HG03342 (cell line): Measurements from ENCODE around the gene SLC19A1.
"Not testable (repeated sequence)": the region's sequence is repeated elsewhere in the genome, so short reads cannot be mapped to it uniquely, and the experiment has no call there.

ENCODE experiments used
- ATAC-seq: cut with Tn5 transposase; IDR thresholded peaks from one replicate; pipeline ENCODE4 v1.9.1; 2021; ENCODE audit warnings: mild to moderate bottlenecking, moderate library complexity; ENCODE audit not compliant: unreplicated experiment

Gene SLC19A1

DNA sequence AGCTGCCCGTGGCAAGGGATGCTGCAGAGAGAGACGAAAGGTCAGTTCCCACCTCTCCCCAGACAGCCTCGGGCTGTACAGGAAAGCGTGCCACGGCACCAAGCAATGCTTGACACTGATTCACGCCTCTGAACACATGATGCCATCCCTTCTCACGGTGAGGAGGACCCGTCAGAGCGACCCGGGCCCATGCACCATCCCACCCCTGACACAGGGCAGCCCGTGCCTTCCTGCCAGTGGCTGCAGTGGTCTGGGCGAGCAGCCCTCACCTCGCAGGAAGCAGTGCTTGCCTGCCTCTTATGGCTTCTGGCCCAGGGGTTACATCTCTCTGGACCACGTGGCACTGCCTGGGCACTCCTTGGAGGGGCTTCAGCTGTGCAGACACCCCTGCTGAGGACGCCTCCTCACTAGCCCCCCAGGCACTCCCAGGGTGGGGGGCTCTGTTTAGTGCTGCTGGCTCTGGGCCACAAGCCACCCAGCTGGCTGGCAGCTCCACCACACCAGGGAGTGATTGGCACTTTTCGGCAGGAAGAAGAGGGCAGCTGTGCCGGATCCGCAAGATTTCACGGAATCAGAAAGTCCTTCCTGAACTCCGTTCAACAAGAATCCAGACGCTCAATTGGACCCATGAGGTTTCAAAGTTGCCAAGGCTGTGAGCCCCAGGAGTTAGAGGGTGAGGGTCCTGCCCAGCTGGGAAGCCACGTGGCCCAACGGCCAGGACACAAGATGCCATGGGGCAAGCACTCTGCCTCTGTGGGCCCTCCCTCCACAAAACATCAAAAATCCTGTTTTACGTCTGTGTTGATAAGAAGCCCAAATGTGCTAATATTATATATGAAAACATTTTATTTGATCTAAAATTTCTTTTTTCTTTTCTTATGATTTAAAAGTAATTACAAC, 34.8 kb upstream of the SLC19A1 start:
- no peak for ATAC-seq

DNA sequence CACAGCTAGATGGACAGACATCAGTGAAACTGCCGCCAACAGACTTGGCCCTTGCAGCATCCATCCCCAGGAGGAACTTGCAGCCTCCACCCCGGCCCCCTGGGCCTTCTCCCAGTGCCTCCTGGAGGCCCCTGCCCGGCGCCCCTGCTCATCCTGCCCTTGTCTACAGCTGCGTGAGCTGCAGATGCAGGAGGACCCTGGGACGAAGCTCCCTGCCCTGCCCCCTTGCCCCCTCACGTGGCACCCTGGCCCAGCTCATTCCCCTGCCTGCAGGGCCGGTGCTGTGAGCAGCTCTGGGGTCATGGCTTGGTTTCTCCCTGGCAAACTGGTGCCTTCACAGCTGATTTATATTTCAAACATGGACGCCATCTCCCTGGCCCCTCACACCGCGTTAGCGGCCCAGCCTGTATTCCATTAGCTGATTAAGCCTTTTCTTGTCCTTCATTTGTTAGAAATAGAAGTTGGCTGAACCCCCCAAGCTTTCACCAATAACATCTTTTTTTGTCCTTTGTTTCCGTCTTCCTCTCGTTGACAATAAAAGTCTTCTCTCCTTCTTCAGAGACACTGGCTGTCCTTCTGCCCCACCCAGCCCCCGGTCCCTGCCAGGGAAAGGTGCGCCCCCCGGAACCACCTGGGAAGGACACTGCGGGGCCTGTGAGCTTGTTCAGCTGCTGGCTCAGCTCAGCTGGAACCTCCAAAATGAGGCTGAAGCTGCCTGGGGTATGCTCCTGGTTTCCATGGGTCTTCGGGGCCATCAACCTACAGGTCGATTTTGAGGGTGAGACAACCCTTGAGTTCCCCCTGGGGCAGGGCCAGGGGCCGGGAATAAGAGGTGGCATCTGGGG, 34.0 kb upstream of the SLC19A1 start:
- no peak for ATAC-seq

- ATAC-seq = no peak
Observed at GRCh38 chr21:45575304-45575992, 33.2 kb upstream of the SLC19A1 start.

GRCh38 chr21:45574691-45575090, 32.5 kb upstream of the SLC19A1 start:
- ATAC-seq = no peak

GRCh38 chr21:45574081-45574501, 31.9 kb upstream of the SLC19A1 start:
- no peak for ATAC-seq

DNA sequence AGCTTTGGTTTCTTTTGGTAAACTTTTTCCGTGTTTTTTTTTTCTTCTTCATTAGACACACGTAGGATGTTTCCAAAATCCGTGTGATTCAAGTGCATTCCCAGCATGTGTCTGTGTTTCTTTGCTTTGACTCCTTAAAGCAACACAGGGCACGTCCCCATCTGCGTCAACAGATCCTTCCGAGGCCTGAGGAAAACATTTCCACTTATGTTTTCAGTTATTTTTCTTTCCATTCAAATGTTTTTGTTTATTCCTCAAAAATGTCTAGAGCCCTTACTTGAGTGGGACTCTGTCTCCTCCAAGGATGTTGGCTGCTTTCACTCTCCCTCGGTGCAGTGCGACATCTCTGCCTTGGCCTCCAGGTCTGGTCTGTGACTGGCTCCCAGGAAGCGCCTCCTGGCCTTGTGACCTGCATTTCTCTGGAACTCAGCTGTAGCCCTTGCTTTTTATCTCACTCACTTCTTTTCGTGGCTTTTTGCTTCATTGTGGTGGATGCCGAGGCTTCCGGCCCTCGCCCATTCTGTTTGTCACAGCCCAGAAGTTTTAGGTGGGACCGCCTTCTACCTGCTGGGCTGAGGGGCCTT, 31.3 kb upstream of the SLC19A1 start:
- no peak for ATAC-seq

DNA sequence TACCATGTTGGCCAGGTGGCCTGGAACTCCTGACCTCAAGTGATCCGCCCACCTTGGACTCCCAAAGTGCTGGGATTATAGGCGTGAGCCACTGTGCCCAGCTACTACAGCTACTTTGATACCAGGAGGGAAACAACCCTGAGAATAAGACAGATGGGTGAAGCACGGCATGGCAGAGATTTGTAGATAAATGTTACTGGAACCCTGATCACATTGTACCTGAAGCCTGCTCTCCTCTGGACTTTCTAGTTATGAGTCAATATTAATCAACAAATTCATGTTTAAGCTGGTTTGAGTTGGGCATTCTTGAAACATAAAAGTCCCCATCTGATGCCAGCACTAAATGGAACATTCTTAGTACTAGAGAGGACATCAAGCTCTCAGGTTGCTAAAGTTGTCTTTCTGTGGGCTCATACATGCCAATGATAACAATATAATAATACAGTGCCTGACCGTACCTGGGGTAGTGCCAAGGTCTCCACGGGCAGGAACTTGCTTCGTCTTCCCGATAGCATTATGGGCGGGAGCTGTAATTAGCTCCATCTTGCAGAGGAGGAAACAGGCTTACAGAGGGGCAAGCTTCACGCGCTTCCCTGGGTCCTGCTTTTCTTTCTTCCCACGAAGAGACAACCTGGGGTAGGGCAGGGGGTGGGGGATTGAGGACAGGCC, 30.7 kb upstream of the SLC19A1 start:
- ATAC-seq = no peak

- no peak for ATAC-seq
Observed at GRCh38 chr21:45572231-45572630, 30.0 kb upstream of the SLC19A1 start.

DNA sequence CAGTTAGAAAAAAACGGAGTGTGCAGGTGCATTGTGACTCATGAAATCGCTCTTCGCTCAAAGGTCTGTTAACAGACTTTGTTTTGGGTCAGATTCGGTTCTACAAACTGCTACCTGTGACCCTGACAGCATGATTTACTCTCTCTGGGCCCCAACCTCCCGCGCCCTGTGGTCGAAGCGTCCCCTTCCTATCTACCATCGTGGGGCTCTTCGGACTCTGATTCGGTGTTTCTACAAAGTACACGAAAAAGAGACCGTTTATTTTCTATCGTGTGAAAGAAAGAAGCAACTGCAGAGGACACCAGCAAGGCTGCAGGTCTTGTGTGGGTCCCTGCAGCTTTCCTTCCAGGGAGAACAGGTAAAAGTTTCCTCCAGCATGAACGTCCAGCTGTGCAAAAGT, 29.4 kb upstream of the SLC19A1 start:
- ATAC-seq = no peak

DNA sequence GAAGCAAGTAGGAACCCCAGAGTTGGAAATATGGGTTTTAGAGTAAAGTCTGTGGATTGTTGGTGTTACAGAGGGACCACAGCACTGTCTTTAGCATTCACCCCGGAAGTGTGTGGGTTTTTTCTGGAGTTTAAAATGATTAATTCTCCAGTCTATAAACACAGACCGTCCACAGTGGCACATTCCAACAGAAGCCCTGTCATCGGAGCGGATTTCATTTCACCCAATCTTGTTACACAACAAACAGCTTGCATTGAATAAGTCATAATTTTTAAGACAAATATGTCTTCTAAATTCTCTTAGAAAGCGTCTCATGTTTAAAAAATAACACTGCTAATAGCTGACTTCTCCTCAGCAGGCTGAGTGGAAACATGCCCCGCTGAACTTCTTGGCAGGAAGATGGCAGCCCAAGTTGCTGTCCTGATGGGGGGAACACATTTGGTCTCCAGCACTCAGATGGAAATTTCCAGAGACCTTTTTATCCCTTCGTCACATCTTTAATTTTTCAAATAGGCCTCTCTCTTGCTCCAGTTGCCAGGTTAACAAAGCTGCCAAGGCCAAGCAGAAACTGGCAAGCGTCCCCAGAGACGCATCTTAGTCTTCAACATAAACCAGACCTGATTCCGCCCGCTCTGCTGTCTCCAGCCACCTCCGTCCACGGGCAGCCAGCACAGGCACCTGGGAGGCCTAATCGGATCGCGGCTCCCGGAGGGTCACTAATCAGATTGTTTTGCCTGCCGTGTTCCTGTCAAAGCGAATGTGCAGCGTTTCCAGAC, 28.8 kb upstream of the SLC19A1 start:
- ATAC-seq = no peak

- no peak for ATAC-seq
Observed at GRCh38 chr21:45570071-45570470, 27.8 kb upstream of the SLC19A1 start.

DNA sequence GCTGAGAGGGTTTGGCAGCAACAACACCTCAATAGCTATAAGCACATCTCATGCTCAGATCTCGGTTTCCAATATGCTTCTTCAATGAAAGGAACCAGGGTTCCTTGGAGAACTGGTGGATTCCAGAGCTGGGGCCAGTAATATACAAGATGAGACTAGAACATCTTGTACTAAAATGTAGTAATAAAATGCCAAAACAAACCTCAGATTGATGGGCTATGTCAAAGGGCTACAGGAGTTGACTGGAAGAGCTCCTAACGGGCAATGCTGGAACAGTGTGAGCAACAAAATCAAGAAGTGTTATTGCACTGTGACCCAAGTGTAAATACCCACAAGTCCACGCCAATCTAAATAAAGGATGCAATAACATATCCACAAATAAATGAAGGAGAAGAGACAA, 26.1 kb upstream of the SLC19A1 start:
- ATAC-seq = no peak

- not testable (repeated sequence) for ATAC-seq
Observed at GRCh38 chr21:45564137-45564536, 21.9 kb upstream of the SLC19A1 start.

DNA sequence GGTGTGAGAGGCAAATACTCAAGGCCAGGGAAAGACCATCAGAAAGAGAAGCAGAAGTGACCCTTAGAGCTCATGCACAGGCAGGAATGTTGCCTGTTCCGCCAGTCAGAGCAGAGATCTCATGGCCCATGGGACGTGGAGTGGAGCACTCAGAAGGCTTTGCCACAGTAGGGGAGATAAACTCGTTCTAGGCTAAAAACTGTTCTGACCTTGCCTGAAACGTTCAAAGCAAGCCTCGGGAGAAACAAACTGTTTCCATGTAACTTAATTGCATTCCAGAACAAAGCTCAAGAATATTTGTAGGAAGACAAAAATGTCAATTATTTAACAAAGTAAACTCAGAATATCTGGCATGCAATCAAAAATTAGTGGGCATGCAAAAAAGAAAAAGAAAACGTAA, 20.7 kb upstream of the SLC19A1 start:
- ATAC-seq = no peak

DNA sequence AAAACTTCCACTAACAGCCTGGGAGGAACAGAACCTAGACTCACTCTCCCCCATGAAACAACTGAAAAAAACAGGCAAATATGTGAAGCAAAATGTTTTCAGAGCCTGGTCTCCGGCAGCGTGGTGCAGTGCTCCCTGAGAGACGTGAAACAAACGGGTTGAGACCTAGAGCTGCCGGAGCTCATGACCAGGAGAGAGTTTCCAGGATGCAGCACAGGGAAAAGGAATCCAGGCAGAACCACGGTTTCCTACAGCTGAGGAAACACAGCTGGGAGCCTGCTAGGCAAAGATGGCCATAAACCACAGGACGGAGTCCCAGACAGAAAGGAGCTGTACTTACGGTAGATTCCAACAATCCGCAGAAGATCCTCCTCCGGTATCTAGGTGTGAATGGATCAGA, 20.2 kb upstream of the SLC19A1 start:
- ATAC-seq = no peak

GRCh38 chr21:45561241-45561640, 19.0 kb upstream of the SLC19A1 start:
- ATAC-seq = not testable (repeated sequence)

DNA sequence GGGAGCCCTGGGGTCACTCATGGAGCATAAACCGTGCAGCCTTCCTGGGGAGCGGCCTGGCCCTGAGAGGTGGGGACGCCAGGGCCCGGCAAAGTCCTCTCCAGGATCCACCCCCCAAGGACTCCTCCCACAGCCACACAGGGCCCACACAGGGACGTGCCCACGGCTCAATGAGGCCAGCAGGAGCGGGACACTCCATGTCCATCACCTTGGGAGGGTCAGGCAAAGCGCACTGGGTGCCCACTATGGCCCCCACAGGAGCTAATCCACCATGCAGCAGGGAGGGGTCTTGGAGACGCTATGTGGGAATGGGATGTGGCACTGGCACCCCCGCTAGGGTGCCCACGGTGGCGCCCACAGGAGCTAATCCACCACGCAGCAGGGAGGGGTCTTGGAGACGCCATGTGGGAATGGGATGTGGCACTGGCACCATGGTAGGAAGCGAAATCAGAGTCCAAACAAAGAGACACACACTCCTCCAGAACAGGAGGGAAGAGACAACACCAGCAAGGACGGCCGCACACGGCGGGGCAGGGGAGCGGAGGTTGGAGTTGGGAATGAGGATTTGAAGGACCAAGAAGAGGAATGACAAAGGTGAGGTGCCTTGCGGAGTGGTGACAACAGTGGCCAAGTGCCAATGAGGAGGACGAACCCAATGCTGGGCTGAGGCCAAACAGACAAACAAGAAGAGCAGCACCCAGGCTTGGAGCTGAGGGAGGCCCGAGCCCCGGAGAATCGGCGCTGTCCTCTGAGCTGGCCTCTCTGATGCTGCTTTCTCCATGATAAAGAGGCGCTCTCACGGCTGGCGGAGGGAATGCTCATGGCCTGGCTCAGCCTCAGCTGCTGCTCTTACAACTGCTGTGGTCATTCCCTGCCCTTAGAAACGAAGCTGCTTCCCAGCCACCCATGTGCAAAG, 18.1 kb upstream of the SLC19A1 start:
- no peak for ATAC-seq

DNA sequence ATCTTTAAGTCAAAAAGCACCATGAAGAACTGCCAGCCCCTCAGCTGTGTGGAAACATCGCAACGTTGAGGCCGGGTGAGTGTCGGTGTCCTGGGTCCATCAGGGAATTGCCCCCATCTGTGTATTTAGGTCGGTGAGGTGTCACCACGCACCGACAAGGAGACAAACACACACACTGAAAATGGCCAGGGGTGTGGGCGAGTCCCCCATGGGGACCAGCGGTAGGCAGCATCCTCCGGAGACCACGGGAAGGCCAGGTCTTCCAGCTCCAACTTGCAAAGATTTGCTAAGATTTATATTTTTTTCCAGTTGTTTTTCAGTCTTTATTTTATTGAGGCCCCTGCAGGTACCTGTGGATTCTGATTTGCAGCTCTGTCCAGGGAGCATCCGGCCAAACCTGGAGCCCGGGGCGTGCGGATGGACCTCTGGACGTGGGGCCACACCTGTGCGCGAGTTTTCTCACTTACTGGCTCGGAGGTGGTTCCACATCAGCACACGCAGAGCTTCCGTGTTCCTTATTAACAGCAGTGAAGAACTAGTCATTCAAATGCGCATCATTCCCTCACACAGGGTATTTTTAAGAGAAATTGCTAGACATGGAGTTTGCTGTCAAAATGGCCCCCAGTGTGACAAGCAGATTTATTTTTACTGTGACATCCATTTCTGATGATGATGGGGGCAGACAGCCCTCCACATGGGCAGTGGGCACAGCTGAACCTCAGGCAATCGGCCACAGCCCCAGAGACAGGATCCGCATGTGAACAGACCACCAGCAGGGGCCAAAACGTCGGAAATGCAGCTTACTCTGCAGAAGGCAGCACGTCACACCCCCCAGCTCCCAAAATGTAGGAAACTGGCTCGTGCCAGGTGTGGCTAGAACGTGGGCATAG, 17.2 kb upstream of the SLC19A1 start:
- ATAC-seq = no peak
